Measurements from ENCODE around the gene C16orf87.

Gene C16orf87

DNA sequence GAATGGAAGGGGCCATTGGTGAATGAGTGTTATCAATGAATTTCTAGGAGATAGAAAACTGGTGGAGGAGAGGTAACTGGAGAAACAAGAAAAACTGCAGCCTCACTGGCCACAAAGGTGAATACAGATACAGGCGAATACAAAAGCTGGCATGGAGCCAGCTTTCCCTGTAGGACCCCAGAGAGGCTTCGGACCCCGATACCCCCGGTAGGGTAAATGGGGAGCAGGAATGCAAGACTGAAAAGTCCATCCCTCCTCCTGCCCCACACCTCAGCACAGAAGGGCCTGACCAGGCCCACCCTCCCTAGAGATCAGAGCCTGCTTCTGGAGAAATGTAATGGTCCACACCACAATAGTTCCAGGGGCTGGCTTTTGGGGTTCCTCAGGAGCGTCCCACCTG, 78.0 kb downstream of the C16orf87 start:
- DNase-seq, result no peak

DNA sequence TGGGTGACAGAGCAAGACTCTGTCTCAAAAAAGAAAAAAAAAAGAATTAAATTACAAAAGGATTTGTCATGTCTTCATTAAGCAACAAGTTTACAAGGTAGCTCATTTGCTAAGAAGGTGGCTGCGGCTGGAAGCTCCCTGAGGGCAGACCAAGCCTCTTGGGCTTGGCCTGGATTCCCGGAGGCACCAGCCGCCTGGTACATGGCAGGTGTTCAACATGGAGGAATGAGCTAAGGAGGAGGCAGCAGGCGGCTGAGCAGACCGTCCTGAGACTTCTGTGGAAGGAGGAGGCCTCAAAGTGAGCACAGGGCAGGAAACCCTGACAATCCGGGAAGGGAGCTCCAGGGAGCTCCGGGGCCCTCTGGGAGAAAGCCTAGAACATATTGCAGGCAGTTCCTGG, 79.6 kb downstream of the C16orf87 start:
- no peak for DNase-seq

DNA sequence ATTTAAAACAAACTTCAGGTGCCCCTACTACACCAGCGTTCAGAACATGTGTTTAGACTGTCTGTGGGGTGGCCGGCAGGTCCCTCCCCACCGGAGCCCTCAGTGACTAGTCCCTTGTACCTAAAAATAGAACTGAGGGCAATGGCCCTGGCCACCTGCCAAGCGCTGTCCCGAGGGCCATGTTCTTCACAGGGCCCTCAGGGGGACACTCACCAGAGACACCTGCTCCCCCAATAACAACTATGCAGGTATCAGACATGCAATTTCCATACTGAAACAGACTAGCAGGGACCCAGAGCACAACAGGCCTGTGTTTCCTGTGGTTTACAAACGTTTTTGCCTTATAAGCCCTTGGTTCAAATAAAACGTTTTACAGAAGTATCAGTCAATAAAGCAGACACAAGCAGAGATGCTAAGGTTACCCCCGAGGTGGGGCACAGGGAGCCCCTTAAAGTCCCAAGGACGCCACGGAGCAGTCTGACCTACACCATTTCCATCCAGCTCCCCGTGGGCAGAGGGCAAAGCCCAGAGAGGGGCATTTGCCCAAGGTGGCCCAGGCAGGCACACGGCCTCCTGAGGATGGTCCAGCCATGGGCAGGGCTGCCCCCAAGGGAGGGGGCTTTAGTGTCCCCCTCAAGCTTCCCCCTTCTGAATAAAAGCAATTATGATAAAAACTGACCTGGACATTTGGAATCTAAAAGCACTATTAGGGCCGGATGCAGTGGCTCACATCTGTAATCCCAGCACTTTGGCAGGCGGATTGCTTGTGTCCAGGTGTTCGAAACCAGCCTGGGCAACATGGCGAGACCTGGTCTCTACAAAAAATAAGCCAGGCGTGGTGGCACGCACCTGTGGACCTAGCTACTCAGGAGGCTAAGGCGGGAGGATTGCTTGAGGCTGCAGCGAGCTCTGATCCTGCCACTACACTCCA, 81.9 kb downstream of the C16orf87 start:
- no peak for DNase-seq

DNA sequence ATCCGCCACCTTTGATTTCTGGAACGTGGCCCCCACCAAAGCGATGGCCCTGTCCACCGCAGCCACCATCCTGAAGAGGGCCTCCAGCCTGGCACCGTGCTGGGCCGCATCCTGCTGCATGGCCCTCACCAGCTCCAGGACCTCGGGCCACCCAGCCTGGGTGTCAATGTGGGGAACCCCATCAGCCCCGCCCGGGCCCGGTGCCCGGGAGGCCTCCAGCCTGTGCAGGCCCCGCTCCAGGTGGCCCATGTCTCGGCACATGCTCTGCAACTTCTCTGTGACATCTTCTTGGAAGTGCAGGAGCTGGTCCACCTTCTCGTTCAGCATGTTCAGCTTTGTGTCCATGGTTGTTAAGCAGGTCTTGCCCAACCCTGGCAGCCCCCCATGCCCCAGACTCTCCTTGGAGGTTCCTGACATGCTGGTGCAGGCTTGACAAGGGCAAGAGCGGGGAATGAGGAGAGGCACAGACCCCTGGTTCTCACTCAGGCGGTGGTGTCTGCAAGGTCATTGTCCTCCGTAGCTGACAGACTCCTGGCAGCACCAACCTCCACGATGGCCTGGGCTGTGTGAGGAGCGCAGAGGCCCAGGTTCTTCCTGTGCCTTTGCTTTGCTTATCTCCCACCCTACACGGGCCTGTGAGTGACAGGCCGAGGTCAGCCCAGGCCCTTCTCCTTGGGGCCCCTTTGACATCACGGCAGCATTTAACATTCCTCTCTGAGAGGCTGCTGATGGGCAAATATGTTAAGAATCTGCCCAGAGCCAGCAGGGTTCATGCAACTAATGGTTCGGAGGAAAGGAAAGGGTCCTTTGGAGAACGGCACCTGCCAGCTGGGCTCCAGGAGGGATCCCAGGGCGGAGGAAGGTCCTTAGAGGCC, 83.0 kb downstream of the C16orf87 start, which contains the start of gene MYLK3:
MYLK3 (minus strand) TSS at position 568 of the 875 bp plus-strand sequence; CDS start at position 417, 151 bp downstream.
- DNase-seq, result no peak

DNA sequence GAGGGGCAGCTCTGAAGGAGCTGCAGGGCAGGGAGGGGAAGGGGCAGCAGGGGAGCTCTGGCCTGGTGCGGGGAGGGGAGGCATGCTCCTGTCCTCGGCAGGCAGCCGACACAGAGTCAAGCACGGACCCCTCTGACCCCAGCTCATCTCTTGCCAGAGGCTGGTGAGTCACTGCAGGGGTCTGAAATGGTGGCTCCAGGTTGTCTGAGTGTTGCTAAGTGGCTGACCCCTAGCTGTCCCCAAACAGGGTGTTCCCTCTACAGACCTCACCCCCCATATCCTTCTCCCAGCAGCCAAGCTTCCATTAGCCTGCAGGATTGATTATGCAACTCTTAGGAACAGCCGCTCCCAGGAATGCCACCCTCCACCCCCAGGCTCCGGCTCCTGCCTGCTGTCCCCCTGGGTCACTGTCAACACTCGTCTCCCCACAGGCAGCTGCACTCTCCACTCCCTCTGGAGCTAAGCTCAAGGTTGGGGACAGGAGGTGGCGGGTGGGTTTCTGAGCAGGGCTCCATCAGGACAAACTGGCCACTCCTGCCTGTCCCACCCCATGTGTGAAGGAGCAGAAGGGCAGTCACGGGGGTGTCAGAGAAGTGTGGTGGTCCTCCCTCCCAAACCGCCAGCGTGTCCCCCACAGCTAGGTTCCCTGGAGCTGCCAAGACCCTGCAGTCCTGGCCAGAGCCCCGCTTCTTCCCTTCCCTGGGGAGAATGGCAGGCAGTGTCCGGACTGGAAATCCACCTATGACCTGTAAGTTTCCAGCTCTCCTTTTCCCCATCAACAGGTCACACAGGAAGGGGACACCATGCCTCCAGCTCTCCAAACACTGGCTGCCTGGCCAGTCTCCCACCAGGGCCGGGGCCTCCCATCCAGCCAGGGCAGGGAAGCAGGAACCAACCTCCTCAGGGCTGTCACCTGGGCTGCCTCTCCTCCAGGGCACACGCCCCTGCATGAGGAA, 83.9 kb downstream of the C16orf87 start:
- no peak for DNase-seq
